ENCODE results near the gene EN1. TPM values are rescaled to one million over a fixed set of nuclear protein-coding genes. Genes with fewer than 3 reads are reported as not detected.

Gene EN1
- total and polyA plus RNA-seq, 2 of the 13 experiments (the other 11 are each of a cell fraction or from before 2014, with no cell fraction given): not detected

DNA sequence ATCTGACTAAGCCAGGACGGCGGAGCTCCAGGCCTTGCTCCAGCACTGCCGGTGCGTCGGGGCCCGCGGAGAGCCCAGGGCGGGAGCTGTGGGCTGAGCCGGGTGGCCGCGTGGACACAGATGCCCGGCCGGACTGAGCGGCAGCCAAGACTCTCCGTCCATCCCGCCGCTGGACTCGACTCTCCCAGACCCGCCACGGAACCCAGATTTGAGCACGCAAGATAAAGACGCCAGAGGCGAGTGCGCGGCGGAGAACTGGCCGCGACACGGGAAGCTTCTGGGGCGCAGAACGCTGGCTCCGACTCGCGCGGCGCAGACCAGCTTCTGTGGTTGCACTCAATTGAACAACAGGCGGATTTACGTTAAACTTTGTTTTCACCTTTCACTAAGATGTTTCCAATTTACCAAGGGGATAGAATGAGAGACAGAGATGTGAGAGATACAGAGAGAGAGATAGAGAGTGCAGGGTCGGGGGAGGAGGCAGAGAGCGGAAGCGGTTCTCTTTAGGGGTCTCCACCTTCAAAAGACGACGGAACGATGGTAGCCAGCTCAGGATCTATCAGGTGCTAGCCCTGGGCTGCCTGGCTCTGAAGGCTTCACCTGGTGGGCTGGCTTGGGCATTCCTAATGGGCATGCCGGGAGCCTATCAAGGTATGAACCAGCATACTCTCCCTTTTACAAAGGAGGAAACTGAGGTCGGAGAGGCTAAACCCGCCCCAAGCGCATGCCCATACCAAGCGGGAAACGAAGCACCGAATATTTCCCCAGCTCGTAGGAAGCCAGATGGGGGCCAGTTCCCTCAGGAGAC is 10.4 kb upstream of the EN1 start:
- no TSS peak for BruUV-seq (replicated peaks)
- POLR2A ChIA-PET: no interaction called here
- intact Hi-C loops (cut with micrococcal nuclease; ENCODE audit: unreplicated experiment) (no loop called here), in situ Hi-C loops (cut with HindIII; ENCODE audit: extremely low pct_ligation_motif_present, low pct_unique_long_range_greater_than_20kb) (loop anchor here (5.0 to 10.0 kb wide), 2 partner anchors 486 to 813 kb away; no protein-coding TSS in a partner anchor)
- Histone ChIP-seq H4K20me1 (ENCODE audit: insufficient read depth, low read length) (no peaks in the 10 kb centered on the region), H3K4me2 (ENCODE audit: low read depth, low read length) (no peak overlapping the region), H3K27ac (ENCODE audit: extremely low read length, insufficient read depth, low read length) (no peak overlapping the region), H2AFZ (ENCODE audit: low read length) (no peak overlapping the region), H3K4me1 (ENCODE audit: insufficient read depth, low read length) (no peaks in the 10 kb centered on the region), H3K9ac (ENCODE audit: insufficient read depth, low read depth, low read length) (no peak overlapping the region), H3K79me2 (ENCODE audit: insufficient read depth, low read length) (no peaks in the 10 kb centered on the region), H3K36me3 (replicated peaks in 1 of 2; ENCODE audit: control insufficient read depth in 1 of 2, insufficient read depth in 2 of 2, low read length in 2 of 2) (no peaks in the 10 kb centered on the region), H3K9me3 (ENCODE audit: low read length) (no peaks in the 10 kb centered on the region), H3K27me3 (ENCODE audit: control insufficient read depth in 1 of 2, insufficient read depth in 2 of 2, low read length in 2 of 2) (peaks cover 24 to 87% of the 10 kb centered on the region in 2 experiments), H3K4me3 (replicated peaks in 1 of 3; ENCODE audit: insufficient read depth in 1 of 3, low read depth in 2 of 3, low read length in 3 of 3) (no peak overlapping the region)
- CTCF ChIA-PET (ENCODE audit: low intra/inter-chr PET ratio, low total read pairs): interaction anchor here (1.9 kb wide), 1 partner anchor 487 kb away, joined by 5 read pairs; no protein-coding TSS in a partner anchor
- ATAC-seq (no peak), FAIRE-seq (no peak), DNase-seq (ENCODE audit: low spot score) (no peak)
- 78% methylated on average over 42 of the region's 52 CpGs for WGBS (ENCODE audit: low lambda C conversion rate)
- TF ChIP-seq, protein P1, sequence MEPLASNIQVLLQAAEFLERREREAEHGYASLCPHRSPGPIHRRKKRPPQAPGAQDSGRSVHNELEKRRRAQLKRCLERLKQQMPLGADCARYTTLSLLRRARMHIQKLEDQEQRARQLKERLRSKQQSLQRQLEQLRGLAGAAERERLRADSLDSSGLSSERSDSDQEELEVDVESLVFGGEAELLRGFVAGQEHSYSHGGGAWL (CRISPR knock-in tag; IDR thresholded peaks at IDR 0.05): no peak
- no peak for TF ChIP-seq ZNF891 (CRISPR knock-in tag; IDR thresholded peaks at IDR 0.05)
- no peak for TF ChIP-seq ZNF761 (CRISPR knock-in tag; conservative IDR thresholded peaks at IDR 0.05)
- no peak for TF ChIP-seq ZNF552 (CRISPR knock-in tag; IDR thresholded peaks at IDR 0.05; ENCODE audit: borderline replicate concordance)
- TF ChIP-seq, protein P2, sequence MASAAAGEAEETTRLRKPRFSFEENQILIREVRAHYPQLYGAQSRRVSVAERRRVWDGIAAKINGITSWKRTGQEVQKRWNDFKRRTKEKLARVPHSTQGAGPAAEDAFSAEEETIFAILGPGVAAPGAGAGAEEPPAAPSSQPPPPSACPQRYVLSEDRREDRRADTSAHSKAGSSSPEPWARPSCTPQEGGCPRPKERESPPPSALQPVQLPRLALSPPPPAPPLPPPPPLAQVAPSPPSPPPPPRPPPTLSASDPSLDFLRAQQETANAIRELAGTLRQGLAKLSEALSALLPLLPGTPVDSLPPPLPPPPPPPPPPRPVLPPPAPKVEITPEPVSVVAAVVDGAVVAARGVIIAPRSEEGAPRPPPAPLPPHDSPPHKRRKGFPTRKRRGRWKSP (CRISPR knock-in tag; IDR thresholded peaks at IDR 0.05): no peak
- no peak for TF ChIP-seq TARDBP (CRISPR knock-in tag; IDR thresholded peaks at IDR 0.05)
- no peak for TF ChIP-seq NAIF1 (CRISPR knock-in tag; IDR thresholded peaks at IDR 0.05; ENCODE audit: borderline replicate concordance)
- TF ChIP-seq ZNF652 (CRISPR knock-in tag; IDR thresholded peaks at IDR 0.05; ENCODE audit: borderline replicate concordance, low read depth): no peak
- no peak for TF ChIP-seq ZNF772 (CRISPR knock-in tag; IDR thresholded peaks at IDR 0.05)
- TF ChIP-seq ZSCAN29 (CRISPR knock-in tag; conservative IDR thresholded peaks at IDR 0.05): no peak
- TF ChIP-seq, protein P3, sequence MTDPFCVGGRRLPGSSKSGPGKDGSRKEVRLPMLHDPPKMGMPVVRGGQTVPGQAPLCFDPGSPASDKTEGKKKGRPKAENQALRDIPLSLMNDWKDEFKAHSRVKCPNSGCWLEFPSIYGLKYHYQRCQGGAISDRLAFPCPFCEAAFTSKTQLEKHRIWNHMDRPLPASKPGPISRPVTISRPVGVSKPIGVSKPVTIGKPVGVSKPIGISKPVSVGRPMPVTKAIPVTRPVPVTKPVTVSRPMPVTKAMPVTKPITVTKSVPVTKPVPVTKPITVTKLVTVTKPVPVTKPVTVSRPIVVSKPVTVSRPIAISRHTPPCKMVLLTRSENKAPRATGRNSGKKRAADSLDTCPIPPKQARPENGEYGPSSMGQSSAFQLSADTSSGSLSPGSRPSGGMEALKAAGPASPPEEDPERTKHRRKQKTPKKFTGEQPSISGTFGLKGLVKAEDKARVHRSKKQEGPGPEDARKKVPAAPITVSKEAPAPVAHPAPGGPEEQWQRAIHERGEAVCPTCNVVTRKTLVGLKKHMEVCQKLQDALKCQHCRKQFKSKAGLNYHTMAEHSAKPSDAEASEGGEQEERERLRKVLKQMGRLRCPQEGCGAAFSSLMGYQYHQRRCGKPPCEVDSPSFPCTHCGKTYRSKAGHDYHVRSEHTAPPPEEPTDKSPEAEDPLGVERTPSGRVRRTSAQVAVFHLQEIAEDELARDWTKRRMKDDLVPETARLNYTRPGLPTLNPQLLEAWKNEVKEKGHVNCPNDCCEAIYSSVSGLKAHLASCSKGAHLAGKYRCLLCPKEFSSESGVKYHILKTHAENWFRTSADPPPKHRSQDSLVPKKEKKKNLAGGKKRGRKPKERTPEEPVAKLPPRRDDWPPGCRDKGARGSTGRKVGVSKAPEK (CRISPR knock-in tag; IDR thresholded peaks at IDR 0.05; ENCODE audit: borderline replicate concordance): no peak
- no peak for TF ChIP-seq ZNF274 (CRISPR knock-in tag; IDR thresholded peaks at IDR 0.05)
- TF ChIP-seq GPN1 (CRISPR knock-in tag; IDR thresholded peaks at IDR 0.05; ENCODE audit: borderline replicate concordance): no peak
